T-helper 1 cell (primary cell): ENCODE results near the gene SMOC2.
"Not testable (repeated sequence)": the region's sequence is repeated elsewhere in the genome, so short reads cannot be mapped to it uniquely, and the experiment has no call there.

Source experiments
- DNase-seq, 5 donors: peaks; one replicate each; pipeline ENCODE4 v3.0.0-alpha.2; 2012 to 2020

Gene SMOC2

GRCh38 chr6:168666699-168667427 is 225.9 kb downstream of the SMOC2 start:
- no peak for DNase-seq

- DNase-seq = no peak
Measured at GRCh38 chr6:168667428-168667805, 226.4 kb downstream of the SMOC2 start.

GRCh38 chr6:168670401-168670985 is 229.5 kb downstream of the SMOC2 start:
- no peak for DNase-seq

- DNase-seq = no peak
Measured at GRCh38 chr6:168671028-168671862, 230.3 kb downstream of the SMOC2 start.

GRCh38 chr6:168671863-168672546 is 231.0 kb downstream of the SMOC2 start:
- no peak for DNase-seq

GRCh38 chr6:168674595-168674994 is 233.6 kb downstream of the SMOC2 start:
- DNase-seq = no peak

GRCh38 chr6:168675375-168675774 is 234.4 kb downstream of the SMOC2 start:
- DNase-seq = no peak

GRCh38 chr6:168675933-168676551 is 235.1 kb downstream of the SMOC2 start:
- DNase-seq = no peak

- DNase-seq = no peak
Measured at GRCh38 chr6:168676552-168677322, 235.8 kb downstream of the SMOC2 start.

GRCh38 chr6:168677323-168677781 is 236.4 kb downstream of the SMOC2 start:
- DNase-seq = not testable (repeated sequence)

GRCh38 chr6:168678077-168678476 is 237.1 kb downstream of the SMOC2 start:
- no peak for DNase-seq

- no peak for DNase-seq
Measured at GRCh38 chr6:168678588-168678987, 237.6 kb downstream of the SMOC2 start.

- no peak for DNase-seq
Measured at GRCh38 chr6:168681748-168682147, 240.8 kb downstream of the SMOC2 start.

GRCh38 chr6:168683621-168684020 is 242.6 kb downstream of the SMOC2 start:
- DNase-seq = no peak

GRCh38 chr6:168684471-168684870 is 243.5 kb downstream of the SMOC2 start:
- no peak for DNase-seq

GRCh38 chr6:168684906-168685305 is 243.9 kb downstream of the SMOC2 start:
- DNase-seq = no peak

- no peak for DNase-seq
Measured at GRCh38 chr6:168686029-168686738, 245.2 kb downstream of the SMOC2 start.

GRCh38 chr6:168686831-168687730 is 246.1 kb downstream of the SMOC2 start:
- DNase-seq = no peak

- no peak for DNase-seq
Measured at GRCh38 chr6:168690271-168690670, 249.3 kb downstream of the SMOC2 start.

GRCh38 chr6:168691774-168692173 is 250.8 kb downstream of the SMOC2 start:
- no peak for DNase-seq
